Hippocampal formation (tissue), 2 donors: ENCODE measurements around the gene LRRC4C.

ENCODE experiments used
- DNase-seq, 2 donors: peaks; one replicate each; lab custom pipeline; 2025; lab: John Stamatoyannopoulos, UW

The LRRC4C gene

DNA sequence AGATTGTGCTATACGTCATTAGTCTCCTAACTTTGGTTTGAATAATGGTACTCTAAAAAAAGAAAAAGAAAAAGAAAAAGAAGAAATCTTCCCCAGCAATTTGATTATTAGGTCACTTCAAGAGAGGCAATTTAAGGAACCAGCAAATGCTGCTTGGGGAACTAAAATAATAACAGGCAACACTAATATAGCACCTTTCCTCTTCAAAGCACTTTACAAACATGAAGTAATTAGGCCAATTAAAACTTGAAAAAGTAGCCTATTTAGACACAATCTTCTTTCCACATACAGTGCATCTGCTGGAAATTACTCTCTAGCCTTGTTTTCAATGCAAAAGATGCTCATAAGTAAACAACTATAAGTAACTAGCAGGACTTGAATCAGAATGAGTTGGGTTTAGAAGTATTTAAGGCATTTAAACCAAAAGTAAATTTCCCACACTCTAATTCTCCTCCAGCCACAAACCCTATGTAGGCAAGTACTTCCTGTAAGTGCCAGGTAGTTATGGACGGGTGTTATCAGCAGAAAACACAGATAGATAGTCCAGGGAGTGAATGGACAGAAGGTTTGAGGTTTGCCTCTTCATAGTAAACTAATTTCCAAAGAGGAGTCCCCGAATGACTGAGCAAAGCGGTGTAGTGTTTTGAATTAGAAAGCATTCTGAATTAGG lies 44.5 kb downstream of the LRRC4C start:
- DNase-seq = no peak

DNA sequence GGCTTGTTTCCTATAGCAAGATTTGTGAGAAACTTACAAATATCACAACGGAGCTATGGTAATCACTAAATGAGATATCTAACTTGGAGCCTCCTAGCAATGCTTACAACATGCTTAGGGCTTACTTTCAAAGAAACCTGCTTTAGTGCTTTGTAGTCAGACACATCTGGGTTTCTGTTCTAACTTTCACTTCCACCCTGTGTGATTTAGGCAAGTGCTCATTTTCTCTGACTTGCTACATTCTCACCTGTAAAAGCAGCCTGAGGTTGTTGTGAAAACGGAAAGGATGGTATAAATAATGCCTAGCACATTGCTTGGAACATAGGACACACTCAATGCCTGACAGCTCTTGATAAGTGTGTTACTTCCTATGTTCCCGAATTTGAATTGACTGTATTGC lies 45.6 kb downstream of the LRRC4C start:
- no peak for DNase-seq

DNA sequence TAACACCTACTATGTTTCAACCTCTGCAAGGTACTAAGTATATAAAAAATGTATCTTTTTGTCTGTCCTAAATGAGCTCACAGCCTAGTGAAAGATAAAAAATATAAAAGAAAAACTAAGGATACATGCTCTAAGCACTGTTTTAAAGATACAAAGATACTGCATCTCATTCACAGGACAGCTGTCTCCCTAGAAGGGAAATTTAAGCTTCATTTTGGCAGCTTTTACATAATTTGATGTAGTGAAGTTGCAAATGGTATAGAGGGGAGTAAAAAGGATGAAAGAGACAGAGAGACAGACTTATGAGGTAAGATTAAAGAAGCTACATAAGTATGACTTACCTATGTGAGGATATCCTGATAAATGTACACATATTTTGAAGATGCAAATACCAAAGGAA lies 53.6 kb downstream of the LRRC4C start:
- DNase-seq = no peak

DNA sequence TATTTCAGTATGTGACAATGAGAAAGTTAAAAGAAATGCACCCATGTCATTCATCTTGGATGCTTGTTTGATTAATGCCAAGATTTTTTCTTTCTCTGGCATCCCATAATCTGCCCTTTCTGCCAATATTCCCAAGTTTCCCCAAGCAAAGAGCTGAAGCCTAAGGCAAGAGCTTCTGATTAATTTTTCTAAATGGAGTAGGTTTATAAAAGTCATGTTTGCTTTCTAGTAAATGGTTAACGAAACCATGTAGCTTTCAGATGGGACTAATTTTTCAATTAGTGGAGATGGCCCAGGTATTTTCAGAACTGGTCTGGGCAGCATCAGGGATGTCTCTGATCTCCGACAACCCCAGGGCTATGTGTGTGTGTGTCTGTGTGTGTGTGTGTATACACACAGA lies 55.3 kb downstream of the LRRC4C start:
- DNase-seq = no peak

DNA sequence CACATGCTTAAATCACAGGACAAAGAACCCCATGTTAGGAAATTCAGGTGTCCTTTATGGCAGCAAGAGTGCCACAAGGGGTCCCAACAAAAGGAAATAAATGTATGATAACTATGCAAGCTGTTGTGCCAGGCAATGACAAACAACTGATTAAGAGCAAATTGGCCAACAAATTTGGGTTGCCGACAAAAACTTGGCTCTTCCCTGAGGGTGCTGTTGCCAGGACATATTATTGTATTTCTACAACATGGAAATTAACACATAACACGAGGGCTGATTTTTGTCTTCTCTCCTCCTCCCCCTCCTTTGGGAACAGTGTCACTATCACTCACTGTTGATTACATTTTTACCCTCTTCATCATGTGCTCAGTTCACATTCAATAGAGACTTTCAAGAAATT lies 56.0 kb downstream of the LRRC4C start:
- no peak for DNase-seq

DNA sequence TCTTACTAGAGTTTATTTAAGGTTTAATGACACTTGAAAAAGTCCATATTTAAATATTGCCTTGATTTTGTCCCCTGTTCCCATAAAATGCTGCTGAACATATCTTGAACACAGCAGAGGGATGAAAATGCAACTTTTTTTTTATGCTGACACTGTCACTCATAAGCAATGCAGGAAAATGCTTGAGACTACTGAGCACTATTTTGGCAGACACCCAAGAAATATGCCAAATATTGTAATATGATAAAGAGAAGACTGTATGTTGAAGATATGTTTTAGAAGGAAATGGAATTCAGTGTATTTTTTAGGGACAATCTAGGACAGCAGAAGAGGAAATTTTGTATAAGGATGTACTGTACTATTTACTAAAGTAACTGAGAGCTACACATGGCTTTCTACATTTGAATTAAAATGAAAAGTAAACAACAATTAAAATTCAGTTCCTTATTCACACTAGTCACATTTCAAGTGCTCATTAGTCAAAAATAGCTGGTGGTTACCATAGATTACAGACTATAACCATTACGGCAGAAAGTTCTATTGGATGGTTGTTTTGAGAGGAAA lies 58.6 kb downstream of the LRRC4C start:
- no peak for DNase-seq

- no peak for DNase-seq
Measured at GRCh38 chr11:41400124-41400523, 59.3 kb downstream of the LRRC4C start.

- DNase-seq = no peak
Measured at GRCh38 chr11:41399323-41399722, 60.1 kb downstream of the LRRC4C start.

DNA sequence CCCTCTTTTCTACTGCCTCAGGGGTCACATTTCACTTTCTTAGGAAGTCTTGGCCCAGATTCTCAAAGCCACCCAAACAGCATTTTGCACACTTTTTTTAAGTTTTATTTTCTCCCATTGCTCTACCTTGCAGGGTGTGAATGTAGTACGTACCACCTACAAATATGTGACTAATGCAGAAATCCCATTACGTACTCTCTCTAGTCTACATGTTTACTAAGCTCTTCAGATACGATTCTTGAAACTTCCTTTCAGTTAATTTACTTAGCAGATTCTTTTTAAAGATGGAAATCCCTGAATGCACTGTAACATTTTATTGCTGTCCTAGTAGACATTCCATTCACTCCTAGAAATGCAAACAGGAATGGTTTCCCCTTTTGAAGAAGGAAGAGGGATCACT lies 61.3 kb downstream of the LRRC4C start:
- DNase-seq = no peak

DNA sequence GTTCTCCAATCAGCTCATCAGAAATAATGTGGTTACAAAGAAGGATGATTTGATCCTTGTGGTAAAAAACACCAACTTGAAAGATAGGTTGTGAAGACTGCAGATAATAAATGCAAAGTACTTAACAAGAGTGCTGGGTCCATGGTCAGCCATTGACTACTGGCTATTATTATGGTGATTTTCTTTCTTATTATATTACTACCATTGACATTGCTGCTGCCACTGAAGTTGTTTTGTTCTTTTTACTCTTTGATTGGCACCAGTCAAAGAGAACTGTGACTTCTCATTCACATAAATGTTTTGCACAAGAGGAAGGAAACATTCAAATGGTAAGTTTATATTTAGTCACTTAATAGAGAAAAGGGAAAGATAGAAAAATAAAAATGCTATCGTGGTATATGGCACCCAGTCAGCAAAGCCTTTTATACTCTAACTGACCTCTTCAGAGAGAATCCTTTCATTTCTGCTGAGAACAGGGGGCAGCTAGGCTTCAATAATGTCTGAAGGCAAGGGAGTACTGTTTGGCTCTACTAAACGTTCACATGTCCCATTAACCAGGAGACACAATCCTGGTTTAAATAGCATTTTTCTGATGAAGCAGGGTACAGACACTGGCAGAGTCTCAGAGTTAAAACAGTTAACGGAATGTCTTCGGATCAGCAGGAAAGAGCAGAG lies 64.8 kb downstream of the LRRC4C start:
- DNase-seq = no peak

GRCh38 chr11:41392596-41392995 lies 66.9 kb downstream of the LRRC4C start:
- DNase-seq = no peak

GRCh38 chr11:41389623-41390130 lies 69.8 kb downstream of the LRRC4C start:
- no peak for DNase-seq

DNA sequence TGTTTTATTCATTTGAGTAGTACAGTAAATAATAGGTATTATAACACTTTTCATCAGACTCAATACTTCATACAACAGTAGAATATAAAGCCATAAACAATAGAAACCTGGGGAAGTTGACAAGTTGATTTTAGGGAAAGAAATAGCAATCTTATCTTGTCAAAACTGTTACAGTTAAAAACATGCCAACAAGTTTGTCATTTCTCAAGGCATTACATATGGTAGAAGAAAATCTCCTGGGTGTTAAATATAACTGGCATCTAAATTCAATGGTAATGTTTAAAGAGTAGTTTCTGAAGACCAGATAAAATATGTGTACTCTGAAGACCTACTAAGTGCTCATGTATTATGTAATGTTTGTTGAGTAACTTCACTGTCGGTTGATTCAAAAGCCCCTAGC lies 75.1 kb downstream of the LRRC4C start:
- no peak for DNase-seq

DNA sequence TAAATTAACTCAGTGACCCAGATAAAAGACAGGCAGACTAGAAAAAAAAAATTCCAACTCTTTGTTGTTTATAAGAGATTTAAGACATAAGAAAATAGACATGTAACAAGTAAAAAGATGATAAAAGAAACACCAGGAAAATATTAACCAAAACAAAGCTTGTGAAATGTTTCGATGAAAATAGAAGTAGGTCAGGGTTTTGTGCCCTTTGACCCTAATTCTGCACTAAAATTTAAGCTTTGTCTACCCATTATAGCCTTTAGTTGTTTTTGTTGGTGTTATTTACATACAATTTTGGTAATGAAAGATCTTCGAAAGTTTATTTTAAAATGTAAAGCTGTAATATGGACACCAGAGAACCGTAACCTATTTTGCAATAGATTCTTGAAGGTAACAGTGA lies 75.7 kb downstream of the LRRC4C start:
- DNase-seq = no peak

DNA sequence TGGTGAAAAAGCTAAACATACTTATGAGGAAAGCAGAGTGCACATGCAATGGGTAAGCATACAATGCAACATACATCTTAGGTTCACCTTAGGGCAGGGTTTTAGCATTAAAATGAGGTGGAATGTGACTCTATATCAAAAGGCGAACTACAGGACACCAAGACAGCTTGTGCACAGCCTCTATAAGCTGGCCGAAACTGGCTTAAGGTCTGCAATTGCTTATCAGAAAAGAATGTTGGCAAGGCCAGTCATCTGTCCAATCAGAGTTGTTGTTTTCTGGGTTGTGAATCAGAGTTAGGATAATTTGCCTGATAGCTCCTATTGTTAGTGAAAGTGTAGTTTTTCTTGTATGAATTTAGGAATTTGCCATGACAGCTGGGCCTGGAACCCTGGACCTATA lies 76.5 kb downstream of the LRRC4C start:
- no peak for DNase-seq

- DNase-seq = no peak
Measured at GRCh38 chr11:41379084-41379483, 80.4 kb downstream of the LRRC4C start.

GRCh38 chr11:41377709-41378394 lies 81.6 kb downstream of the LRRC4C start:
- DNase-seq = no peak

DNA sequence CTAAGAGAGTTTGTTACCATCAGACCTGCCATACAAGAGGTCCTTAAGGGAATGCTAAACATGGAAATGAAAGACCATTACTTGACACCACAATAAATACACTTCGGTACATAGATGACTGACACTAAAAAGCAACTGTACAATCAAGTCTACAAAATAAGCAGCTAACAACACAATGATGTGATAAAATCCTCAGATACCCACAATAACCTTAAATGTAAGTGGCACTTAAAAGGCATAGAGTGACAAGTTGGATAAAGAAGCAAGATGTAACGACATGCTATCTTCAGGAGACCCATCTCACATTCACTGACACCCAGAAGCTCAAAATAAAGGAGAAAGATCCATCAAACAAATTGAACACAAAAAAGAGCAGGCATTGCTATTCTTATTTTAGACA lies 107.6 kb downstream of the LRRC4C start:
- DNase-seq = no peak

DNA sequence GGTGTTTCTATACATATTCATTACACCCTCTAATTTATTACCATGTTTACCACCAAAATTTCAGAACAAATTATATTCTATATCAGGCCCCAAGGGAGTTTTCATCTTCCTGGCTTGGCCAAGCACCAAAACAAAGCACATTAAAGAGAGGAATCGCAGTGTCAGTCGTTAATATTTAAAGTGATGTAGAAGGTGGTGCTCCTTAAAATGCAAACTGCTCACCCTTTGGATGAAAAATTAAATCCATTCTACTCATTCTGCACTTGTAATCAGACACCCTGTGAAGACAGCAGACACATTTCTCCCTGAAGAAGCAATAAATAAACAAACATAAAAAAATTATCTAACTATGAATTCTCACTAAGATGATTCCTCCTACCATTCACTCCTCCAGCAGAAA lies 113.4 kb downstream of the LRRC4C start:
- no peak for DNase-seq

GRCh38 chr11:41334007-41334933 lies 125.2 kb downstream of the LRRC4C start:
- DNase-seq = no peak

DNA sequence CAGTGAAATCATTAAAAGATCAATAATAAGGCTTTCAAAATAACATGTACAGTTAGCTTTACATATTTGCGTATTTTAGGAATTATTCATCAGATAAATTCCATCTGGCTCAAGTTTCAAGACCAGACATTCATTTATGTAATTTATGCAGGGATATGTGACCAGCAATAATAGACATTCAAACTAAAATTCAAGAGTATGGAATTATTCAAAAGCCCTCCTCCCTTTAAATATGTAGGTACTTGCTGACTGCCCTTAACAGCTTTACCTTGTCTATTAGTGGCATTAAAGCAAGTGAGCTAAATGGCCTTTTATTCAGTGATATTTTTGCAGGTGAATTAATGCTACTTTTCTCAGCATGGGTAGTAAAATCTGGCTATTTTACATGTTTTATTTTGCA lies 126.1 kb downstream of the LRRC4C start:
- no peak for DNase-seq

- no peak for DNase-seq
Measured at GRCh38 chr11:41328324-41328723, 131.1 kb downstream of the LRRC4C start.
